Kidney tubule cell (primary cell): ENCODE data around the gene IFI27L1.

Source experiments
- DNase-seq: peaks from one replicate; pipeline ENCODE4 v3.0.0-alpha.2; 2018; ENCODE audit warnings: low spot score

Gene IFI27L1

DNA sequence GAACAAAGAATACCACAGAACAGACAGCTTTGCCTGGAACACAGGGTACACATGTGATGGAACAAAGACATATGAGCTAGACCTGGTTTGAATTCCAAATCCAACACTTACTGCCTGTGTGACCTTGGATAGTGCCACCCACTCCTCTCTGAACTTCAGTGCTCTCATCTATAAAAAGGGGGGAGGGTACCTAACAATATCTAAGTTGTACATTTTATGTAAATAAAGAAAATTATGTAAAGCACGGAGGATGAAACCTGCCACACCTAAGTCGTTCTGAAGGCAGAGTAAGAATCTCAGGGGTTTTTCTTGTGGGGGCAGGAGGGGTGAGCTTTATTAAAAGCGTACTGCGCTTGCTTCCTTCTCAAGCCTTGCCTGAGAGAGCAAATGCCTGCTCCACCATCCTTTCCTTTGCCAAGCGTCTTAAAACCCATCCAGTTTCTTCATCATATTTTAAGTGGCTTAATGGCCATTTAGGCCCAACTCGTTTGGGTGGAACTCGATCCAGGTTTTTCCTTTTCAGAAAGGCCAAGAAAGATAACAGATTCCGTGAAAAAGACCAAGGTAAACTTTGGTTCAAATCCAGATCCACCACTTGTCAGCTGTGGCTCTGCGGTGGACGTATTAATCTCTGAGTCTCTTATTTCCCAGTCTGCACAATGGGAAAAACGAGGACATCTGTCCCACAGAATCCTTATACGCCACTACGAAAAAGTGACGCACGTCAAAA, 1.1 kb upstream of the IFI27L1 start:
- DNase-seq = no peak

GRCh38 chr14:94081386-94081820, 293 bp downstream of the IFI27L1 start:
- DNase-seq = no peak

DNA sequence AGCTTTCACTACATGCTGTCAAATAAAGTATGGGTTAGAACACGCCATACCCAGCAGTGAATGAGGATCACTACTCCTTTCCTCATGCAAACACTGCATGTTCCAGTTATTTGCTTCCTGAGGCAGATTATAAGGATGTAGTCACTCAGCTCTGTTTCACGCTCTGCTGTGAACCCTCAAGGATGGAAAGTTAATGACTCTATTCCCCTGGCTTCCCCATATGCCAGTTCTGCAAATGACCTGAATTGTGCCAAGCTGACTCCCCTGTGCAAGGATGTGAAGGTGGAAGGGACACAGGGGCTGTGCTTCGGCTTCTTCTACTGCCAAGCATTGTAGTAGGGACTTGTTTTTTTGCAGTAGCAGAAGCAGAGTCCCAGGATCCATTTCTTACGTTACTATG, 6.8 kb downstream of the IFI27L1 start:
- no peak for DNase-seq

- peak; percentile 42 for DNase-seq
Observed at GRCh38 chr14:94088516-94088915, 7.4 kb downstream of the IFI27L1 start.

GRCh38 chr14:94089479-94089878, 8.4 kb downstream of the IFI27L1 start:
- DNase-seq = peak; percentile 46

DNA sequence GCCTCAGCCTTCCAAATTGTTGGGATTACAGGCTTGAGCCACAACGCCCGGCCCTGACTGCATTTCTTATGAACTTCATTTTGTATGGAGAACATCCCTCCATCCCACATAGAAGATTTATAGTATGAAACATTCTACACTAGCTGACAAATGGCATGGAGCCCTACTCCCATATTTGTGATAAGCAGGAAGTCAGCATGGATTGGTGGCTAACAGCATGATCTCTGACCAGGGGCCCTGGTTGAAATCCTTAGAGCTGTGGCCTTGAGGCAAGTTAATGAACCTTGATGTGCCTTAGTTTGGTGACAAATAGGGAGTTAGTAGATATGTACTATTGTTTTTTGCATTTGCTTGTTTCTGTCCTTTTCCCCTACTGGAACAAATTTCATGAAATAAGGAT, 12.3 kb downstream of the IFI27L1 start:
- DNase-seq = no peak

GRCh38 chr14:94097091-94097490, 16.0 kb downstream of the IFI27L1 start:
- peak; percentile 32 for DNase-seq

- no peak for DNase-seq
Observed at GRCh38 chr14:94098326-94098992, 17.3 kb downstream of the IFI27L1 start.

DNA sequence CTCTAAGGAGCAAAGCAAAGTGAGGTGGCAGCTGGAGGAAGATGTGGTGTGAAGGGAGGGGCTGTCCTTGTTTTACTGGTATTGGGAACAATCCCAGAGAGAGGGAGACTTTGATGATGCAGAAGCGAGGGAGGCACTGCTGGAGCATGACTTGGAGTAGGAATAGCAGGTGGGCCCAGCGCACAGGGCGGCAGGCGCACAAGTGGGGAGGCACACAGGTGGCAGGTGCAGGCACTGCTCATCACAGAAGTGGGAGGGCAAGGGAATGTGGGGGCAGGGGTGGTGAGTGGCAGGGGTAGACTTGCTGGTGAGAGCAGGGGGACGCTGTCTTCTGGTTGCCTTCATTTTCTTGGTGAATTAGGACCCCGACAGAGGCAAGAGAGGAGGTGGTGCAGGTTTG, 17.9 kb downstream of the IFI27L1 start:
- no peak for DNase-seq

GRCh38 chr14:94100847-94101246, 19.7 kb downstream of the IFI27L1 start:
- DNase-seq = peak; percentile 89

GRCh38 chr14:94101748-94102147, 20.6 kb downstream of the IFI27L1 start:
- DNase-seq = no peak

DNA sequence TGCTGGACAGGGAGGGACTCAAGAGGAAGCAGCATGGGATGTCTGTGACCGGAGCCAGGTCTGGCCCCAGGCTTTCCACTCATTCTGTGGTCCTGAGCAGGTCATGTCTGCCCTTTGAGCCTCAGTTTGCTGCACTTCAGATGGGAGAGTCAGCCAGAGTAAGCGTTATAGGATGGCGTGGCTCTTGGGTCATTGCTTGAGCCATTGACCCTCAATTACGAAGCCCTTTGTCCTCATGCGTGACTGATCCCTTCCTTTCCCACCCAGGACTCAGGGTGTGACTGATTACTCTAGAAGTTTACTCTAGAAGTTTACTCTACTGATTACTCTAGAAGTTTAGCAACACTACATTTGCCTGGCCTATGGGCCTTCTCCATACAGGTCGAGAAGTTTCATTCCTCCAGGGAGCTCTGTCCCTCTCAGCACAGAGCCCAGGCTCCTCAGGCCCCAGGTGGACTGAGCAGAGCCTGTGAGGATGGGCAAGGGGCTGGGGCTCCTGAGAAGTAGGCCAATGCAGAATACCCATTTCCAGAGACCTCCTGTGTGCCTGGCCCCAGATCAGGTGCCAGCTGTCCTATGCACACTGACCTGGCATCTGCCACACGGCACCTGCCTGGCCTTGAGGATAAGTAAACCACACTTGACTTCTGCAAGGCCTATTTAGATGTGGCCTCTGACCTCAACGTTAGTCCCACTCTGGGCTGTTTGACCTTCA, 21.8 kb downstream of the IFI27L1 start:
- no peak for DNase-seq

GRCh38 chr14:94103554-94104150, 22.5 kb downstream of the IFI27L1 start:
- DNase-seq = no peak

DNA sequence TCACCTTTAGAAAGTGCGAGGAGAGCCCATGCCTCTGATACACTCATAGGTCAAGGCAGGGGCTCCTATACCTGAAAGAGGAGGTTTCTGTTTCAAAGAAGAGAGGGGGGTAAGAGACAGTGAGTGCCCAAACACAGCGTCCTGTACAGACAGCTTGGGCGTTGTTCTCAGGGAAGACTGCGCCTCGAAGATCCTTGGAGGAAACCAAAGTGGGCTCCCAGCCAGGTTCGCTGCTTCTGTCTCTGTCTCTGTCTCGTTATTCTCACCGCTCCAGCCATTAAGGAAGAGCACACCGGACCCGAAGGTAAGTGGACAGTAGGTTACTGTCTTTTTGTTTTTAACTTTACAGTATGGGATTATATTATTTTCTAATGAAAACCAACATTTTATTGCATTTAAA, 23.6 kb downstream of the IFI27L1 start:
- DNase-seq = no peak

DNA sequence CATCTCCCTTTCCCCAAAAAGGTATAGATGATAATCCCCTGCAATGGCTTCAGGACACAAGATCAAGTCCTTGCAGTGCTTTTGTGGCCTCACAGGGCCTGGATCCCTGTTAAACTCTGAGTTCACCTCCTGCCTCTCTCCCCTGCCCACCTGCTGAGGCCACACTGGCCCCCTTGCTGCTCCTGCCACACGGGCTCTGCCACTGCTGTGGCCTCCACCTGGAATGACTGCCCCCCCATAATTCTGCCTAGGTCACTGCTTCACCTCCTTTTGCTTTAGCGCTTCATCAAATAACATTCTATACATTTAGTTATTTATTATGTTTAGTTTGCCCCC, 28.8 kb downstream of the IFI27L1 start:
- no peak for DNase-seq

GRCh38 chr14:94110552-94111181, 29.6 kb downstream of the IFI27L1 start, which contains the start of gene IFI27:
Gene IFI27 (plus strand): TSS chr14:94110736.
- peak; percentile 78 for DNase-seq

DNA sequence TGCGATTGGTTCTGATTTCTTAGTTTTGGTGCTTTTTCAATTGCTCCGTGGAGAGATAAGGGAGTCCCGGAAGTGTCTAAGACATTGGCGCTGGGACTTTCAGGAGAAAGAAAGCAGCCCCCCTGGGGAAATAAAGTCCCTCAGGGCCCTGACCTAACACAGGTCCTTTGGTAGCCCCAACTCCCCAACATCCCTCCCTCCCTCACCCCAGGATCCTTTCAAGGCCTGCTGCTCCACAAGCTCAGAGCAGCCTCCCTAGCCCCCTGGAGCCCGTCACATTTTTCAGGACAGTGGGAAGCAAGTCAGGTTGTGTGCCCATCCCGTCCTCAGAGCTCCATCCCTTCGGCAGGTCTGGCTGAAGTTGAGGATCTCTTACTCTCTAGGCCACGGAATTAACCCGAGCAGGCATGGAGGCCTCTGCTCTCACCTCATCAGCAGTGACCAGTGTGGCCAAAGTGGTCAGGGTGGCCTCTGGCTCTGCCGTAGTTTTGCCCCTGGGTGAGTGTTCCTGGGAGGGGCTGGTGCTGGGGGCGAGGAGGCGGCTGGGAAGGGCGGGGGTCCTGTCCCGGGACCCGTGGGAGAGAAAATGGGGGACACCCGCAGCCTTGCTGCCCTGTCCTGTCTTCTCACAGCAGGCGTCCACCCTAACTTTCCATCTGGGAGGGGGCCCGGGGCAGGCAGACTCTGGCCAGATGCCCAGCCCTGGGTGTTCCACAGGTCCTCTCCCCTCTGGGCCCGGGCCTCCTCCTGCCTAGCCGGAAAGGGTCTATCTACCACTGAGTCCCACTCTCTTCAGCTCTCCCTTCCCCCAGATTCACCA, 30.4 kb downstream of the IFI27L1 start:
- no peak for DNase-seq

- DNase-seq = no peak
Observed at GRCh38 chr14:94112513-94113063, 31.5 kb downstream of the IFI27L1 start.

DNA sequence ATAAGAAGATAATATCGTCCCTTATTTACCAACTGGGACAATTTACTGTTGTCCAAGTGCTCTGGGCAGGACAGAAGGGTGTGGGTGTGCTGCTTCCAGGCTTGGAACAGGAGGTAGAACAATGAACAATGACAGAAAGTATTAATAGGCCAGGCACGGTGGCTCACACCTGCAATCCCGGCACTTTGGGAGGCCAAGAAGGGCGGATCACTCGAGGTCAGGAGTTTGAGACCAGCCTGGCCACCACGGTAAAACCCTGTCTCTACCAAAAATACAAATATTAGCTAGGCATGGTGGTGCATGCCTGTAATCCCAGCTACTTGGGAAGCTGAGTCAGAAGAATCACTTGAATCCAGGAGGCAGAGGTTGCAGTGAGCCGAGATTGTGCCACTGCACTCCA, 32.0 kb downstream of the IFI27L1 start:
- no peak for DNase-seq

GRCh38 chr14:94113490-94113889, 32.4 kb downstream of the IFI27L1 start:
- peak; percentile 56 for DNase-seq
